ENCODE measurements around the gene CASZ1.

The CASZ1 gene

GRCh38 chr1:10634075-10634427 lies 162.4 kb downstream of the CASZ1 start:
- no peak for DNase-seq

GRCh38 chr1:10633416-10633815 lies 163.0 kb downstream of the CASZ1 start:
- DNase-seq, result no peak

GRCh38 chr1:10632691-10633090 lies 163.8 kb downstream of the CASZ1 start:
- DNase-seq, result no peak

- DNase-seq, result no peak
Observed at GRCh38 chr1:10631811-10632593, 164.4 kb downstream of the CASZ1 start.

- DNase-seq, result no peak
Observed at GRCh38 chr1:10631121-10631810, 165.2 kb downstream of the CASZ1 start.

- no peak for DNase-seq
Observed at GRCh38 chr1:10630661-10631120, 165.8 kb downstream of the CASZ1 start.

GRCh38 chr1:10629816-10630571 lies 166.5 kb downstream of the CASZ1 start:
- DNase-seq, result no peak

- DNase-seq, result no peak
Observed at GRCh38 chr1:10629091-10629815, 167.2 kb downstream of the CASZ1 start.

- DNase-seq, result no peak
Observed at GRCh38 chr1:10628685-10629084, 167.8 kb downstream of the CASZ1 start.

- DNase-seq, result no peak
Observed at GRCh38 chr1:10626791-10627410, 169.5 kb downstream of the CASZ1 start.

GRCh38 chr1:10626131-10626731 lies 170.2 kb downstream of the CASZ1 start:
- no peak for DNase-seq

GRCh38 chr1:10625554-10625953 lies 170.9 kb downstream of the CASZ1 start:
- DNase-seq, result no peak

GRCh38 chr1:10625076-10625475 lies 171.4 kb downstream of the CASZ1 start:
- no peak for DNase-seq

- no peak for DNase-seq
Observed at GRCh38 chr1:10624256-10625050, 172.0 kb downstream of the CASZ1 start.

GRCh38 chr1:10623686-10624145 lies 172.7 kb downstream of the CASZ1 start:
- DNase-seq, result no peak

GRCh38 chr1:10622910-10623685 lies 173.3 kb downstream of the CASZ1 start:
- DNase-seq, result no peak

GRCh38 chr1:10621906-10622305 lies 174.5 kb downstream of the CASZ1 start:
- DNase-seq, result no peak

- DNase-seq, result no peak
Observed at GRCh38 chr1:10620776-10621175, 175.7 kb downstream of the CASZ1 start.

GRCh38 chr1:10617931-10618885 lies 178.2 kb downstream of the CASZ1 start:
- no peak for DNase-seq

Data from bone marrow (tissue), 2 donors.